HL-60 (cell line): ENCODE measurements around the gene DMD.

Experiments used
- CTCF ChIP-seq: IDR thresholded peaks from one replicate; pipeline ENCODE4 v1.5.1; 2011; ENCODE audit warnings: low read length, control low read depth, inconsistent platforms; ENCODE audit not compliant: insufficient read depth
- SPI1 ChIP-seq: IDR thresholded peaks from 2 replicates; pipeline ENCODE4 v1.6.1; 2012; ENCODE audit warnings: low read depth, mild to moderate bottlenecking, borderline replicate concordance

GRCh38 chrX:32370456-32371205 lies 840.7 kb downstream of the DMD start:
- TF ChIP-seq SPI1 (no peak), CTCF (no peak)
